GM12872 (cell line): ENCODE results near the gene ODAD2.

Experiments
- CTCF ChIP-seq: IDR thresholded peaks from 3 replicates; pipeline ENCODE4 v1.5.1; 2011; ENCODE audit warnings: low read depth, mild to moderate bottlenecking, low read length, moderate library complexity; ENCODE audit not compliant: insufficient read depth

The ODAD2 gene

GRCh38 chr10:27998954-27999275 is at the start of gene ODAD2:
TSS of gene ODAD2 (minus strand) at chr10:27999079. CDS start at chr10:27995142, 3,937 bp downstream.
- no peak for TF ChIP-seq CTCF

GRCh38 chr10:28047061-28047460 is 48.2 kb upstream of the ODAD2 start:
- TF ChIP-seq CTCF, result no peak

- TF ChIP-seq CTCF, result no peak
Measured at GRCh38 chr10:28046579-28046978, 47.7 kb upstream of the ODAD2 start.

GRCh38 chr10:28043941-28044340 is 45.1 kb upstream of the ODAD2 start:
- no peak for TF ChIP-seq CTCF

GRCh38 chr10:28036587-28036986 is 37.7 kb upstream of the ODAD2 start:
- TF ChIP-seq CTCF, result no peak

GRCh38 chr10:28020993-28021982 is 22.4 kb upstream of the ODAD2 start:
- no peak for TF ChIP-seq CTCF

GRCh38 chr10:28020080-28020860 is 21.4 kb upstream of the ODAD2 start:
- no peak for TF ChIP-seq CTCF
